Measurements from ENCODE around the gene KHDRBS2. TPM values are rescaled to one million over a fixed set of nuclear protein-coding genes. Genes with fewer than 3 reads are reported as not detected.

KHDRBS2 gene
- total and polyA plus RNA-seq, 2 of the 13 experiments (the other 11 are each of a cell fraction or from before 2014, with no cell fraction given), result not detected

GRCh38 chr6:61980622-61981021 is 305.4 kb downstream of the KHDRBS2 start:
- in situ Hi-C loops (cut with HindIII; ENCODE audit: extremely low pct_ligation_motif_present, low pct_unique_long_range_greater_than_20kb), result no loop called here
- WGBS (ENCODE audit: low lambda C conversion rate), result 0% methylated on average over 1 of the region's 1 CpG

DNA sequence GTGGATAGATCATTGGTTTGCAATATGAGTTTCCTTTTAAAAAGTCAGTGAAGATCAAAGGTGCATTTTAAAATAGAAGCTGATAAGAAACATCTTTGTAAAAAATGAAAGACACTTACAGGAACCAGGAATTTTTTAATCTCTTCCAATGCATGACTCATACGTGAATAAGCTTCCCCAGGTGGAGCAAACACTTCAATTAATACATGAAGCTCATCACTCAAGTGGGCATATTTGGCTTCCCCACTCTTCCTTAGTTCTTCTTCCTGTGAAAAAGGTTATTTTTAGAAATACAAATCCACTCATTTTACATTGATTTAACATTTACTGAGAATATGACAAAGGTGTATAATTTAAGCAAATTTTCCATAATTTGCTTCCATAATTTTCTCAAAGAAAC is 308.1 kb downstream of the KHDRBS2 start:
- Histone ChIP-seq H3K9ac (ENCODE audit: insufficient read depth, low read depth, low read length) (no peak overlapping the region), H3K36me3 (replicated peaks in 1 of 2; ENCODE audit: control insufficient read depth in 1 of 2, insufficient read depth in 2 of 2, low read length in 2 of 2) (no peaks in the 10 kb centered on the region), H4K20me1 (ENCODE audit: insufficient read depth, low read length) (no peaks in the 10 kb centered on the region), H3K4me2 (ENCODE audit: low read depth, low read length) (no peak overlapping the region), H3K9me3 (ENCODE audit: low read length) (no peaks in the 10 kb centered on the region), H2AFZ (ENCODE audit: low read length) (no peak overlapping the region), H3K4me1 (ENCODE audit: insufficient read depth, low read length) (no peaks in the 10 kb centered on the region), H3K27ac (ENCODE audit: extremely low read length, insufficient read depth, low read length) (no peak overlapping the region), H3K4me3 (replicated peaks in 1 of 3; ENCODE audit: insufficient read depth in 1 of 3, low read depth in 2 of 3, low read length in 3 of 3) (no peak overlapping the region), H3K27me3 (ENCODE audit: control insufficient read depth in 1 of 2, insufficient read depth in 2 of 2, low read length in 2 of 2) (no peaks in the 10 kb centered on the region), H3K79me2 (ENCODE audit: insufficient read depth, low read length) (no peaks in the 10 kb centered on the region)
- DNase-seq (ENCODE audit: low spot score) (no peak), FAIRE-seq (no peak), ATAC-seq (no peak)
- POLR2A ChIA-PET, result no interaction called here
- intact Hi-C loops (cut with micrococcal nuclease; ENCODE audit: unreplicated experiment) (no loop called here), in situ Hi-C loops (cut with HindIII; ENCODE audit: extremely low pct_ligation_motif_present, low pct_unique_long_range_greater_than_20kb) (no loop called here)
- TF ChIP-seq KAT2B (IDR thresholded peaks at IDR 0.05; ENCODE audit: borderline replicate concordance, low read depth, low read length), result no peak
- TF ChIP-seq KLF12 (CRISPR knock-in tag; IDR thresholded peaks at IDR 0.05; ENCODE audit: borderline replicate concordance), result no peak
- no peak for TF ChIP-seq ZNF839 (CRISPR knock-in tag; IDR thresholded peaks at IDR 0.05; ENCODE audit: borderline replicate concordance)
- TF ChIP-seq ZNF3 (CRISPR knock-in tag; IDR thresholded peaks at IDR 0.05), result no peak
- no peak for TF ChIP-seq TAF1 (CRISPR knock-in tag; IDR thresholded peaks at IDR 0.05)
- TF ChIP-seq POLR2AphosphoS2 (IDR thresholded peaks at IDR 0.05; ENCODE audit: low read depth, low read length), result no peak
- TF ChIP-seq ZNF530 (CRISPR knock-in tag; IDR thresholded peaks at IDR 0.05; ENCODE audit: low read depth), result no peak
- TF ChIP-seq DBP (CRISPR knock-in tag; IDR thresholded peaks at IDR 0.05; ENCODE audit: not compliant biosample characterization), result no peak
- TF ChIP-seq AGO2 (optimal IDR thresholded peaks at IDR 0.05; ENCODE audit: low read depth, low read length), result no peak
- TF ChIP-seq REL (CRISPR knock-in tag; conservative IDR thresholded peaks at IDR 0.05), result no peak
- TF ChIP-seq SIX1 (CRISPR knock-in tag; IDR thresholded peaks at IDR 0.05; ENCODE audit: borderline replicate concordance), result no peak
- no peak for TF ChIP-seq CREM (IDR thresholded peaks at IDR 0.05)
- no peak for TF ChIP-seq CREM (CRISPR knock-in tag; IDR thresholded peaks at IDR 0.05)
- no peak for TF ChIP-seq CBFB (CRISPR knock-in tag; IDR thresholded peaks at IDR 0.05)
- no TSS peak for BruUV-seq (replicated peaks)
- CTCF ChIA-PET (ENCODE audit: low intra/inter-chr PET ratio, low total read pairs), result no interaction called here
- WGBS (ENCODE audit: low lambda C conversion rate), result 0% methylated on average over 1 of the region's 1 CpG

More at GRCh38 chr6:61980622-61981021, 305.4 kb downstream of the KHDRBS2 start:
- FAIRE-seq, result no peak
- no peak for TF ChIP-seq NFATC3 (CRISPR knock-in tag; IDR thresholded peaks at IDR 0.05)
- TF ChIP-seq MBNL3 (CRISPR knock-in tag; conservative IDR thresholded peaks at IDR 0.05), result no peak
- no peak for TF ChIP-seq ZNF746 (CRISPR knock-in tag; IDR thresholded peaks at IDR 0.05)
- no peak for TF ChIP-seq ZNF839 (CRISPR knock-in tag; IDR thresholded peaks at IDR 0.05; ENCODE audit: borderline replicate concordance)
- H3K4me3 ChIP-seq (replicated peaks in 1 of 3; ENCODE audit: insufficient read depth in 1 of 3, low read depth in 2 of 3, low read length in 3 of 3), result no peak overlapping the region
- H3K27me3 ChIP-seq (ENCODE audit: control insufficient read depth in 1 of 2, insufficient read depth in 2 of 2, low read length in 2 of 2), result no peaks in the 10 kb centered on the region
- H2AFZ ChIP-seq (ENCODE audit: low read length), result no peak overlapping the region
- no peaks in the 10 kb centered on the region for H3K36me3 ChIP-seq (replicated peaks in 1 of 2; ENCODE audit: control insufficient read depth in 1 of 2, insufficient read depth in 2 of 2, low read length in 2 of 2)
- DNase-seq (ENCODE audit: low spot score), result no peak
- no peak for ATAC-seq
- CTCF ChIA-PET (ENCODE audit: low intra/inter-chr PET ratio, low total read pairs), result no interaction called here
- no peaks in the 10 kb centered on the region for H3K79me2 ChIP-seq (ENCODE audit: insufficient read depth, low read length)
- no peaks in the 10 kb centered on the region for H3K9me3 ChIP-seq (ENCODE audit: low read length)
- H3K9ac ChIP-seq (ENCODE audit: insufficient read depth, low read depth, low read length), result no peak overlapping the region
- intact Hi-C loops (cut with micrococcal nuclease; ENCODE audit: unreplicated experiment), result no loop called here
- no TSS peak for BruUV-seq (replicated peaks)
- POLR2A ChIA-PET, result no interaction called here
- H4K20me1 ChIP-seq (ENCODE audit: insufficient read depth, low read length), result no peaks in the 10 kb centered on the region
- no peaks in the 10 kb centered on the region for H3K4me1 ChIP-seq (ENCODE audit: insufficient read depth, low read length)
- H3K4me2 ChIP-seq (ENCODE audit: low read depth, low read length), result no peak overlapping the region
- H3K27ac ChIP-seq (ENCODE audit: extremely low read length, insufficient read depth, low read length), result no peak overlapping the region

Measured in HepG2 (cell line).